Measurements from ENCODE around the gene CENPL.
A peak's percentile ranks its signal among the peaks of the same experiment; 100 is the strongest.
"Not testable (repeated sequence)": the region's sequence is repeated elsewhere in the genome, so short reads cannot be mapped to it uniquely, and the experiment has no call there.

Gene CENPL

DNA sequence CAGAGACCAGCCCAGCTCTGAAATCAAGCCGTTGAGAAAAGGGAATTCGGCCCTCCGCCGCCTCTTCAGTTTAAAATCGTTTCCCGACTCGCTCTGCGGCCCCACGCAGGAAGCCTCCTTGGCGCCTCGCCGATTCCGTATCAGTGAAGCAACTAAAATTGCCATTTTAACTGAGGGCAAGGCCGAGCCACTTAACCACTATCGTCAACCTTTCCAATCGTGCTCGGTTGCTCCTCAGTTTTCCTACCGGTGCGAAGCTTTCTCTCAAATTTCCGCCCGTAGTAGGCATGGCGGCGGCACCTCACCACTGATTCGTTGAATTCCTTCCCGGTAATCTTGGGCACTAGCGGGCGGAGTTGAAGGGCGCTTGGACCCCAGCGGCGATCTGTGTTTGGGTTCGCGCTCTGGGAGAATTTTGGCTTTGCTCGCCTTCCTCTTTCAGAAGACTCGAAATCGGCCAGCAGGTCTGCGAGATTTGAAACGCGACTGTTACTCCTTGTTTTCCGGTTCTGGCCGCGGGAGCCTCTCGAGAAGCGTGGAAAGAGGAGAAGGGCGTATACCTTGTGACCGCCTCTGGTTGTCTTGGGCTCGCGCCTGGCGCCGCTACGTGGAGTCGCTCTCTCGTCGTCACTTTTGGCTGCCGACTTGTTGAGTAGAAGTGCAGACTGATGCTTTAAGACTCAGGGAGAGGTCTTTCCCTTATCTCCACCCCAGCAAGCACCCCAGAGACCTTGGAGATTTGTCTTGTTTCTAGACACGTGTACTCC lies at the start of gene CENPL, which contains the start of gene DARS2:
Gene CENPL, minus strand, starts transcription at position 569 of the 767 bp plus-strand sequence. CDS start 13,584 bp downstream, outside the sequence.
Gene DARS2, plus strand, starts transcription at position 359 of the 767 bp plus-strand sequence. CDS start 557 bp downstream, outside the sequence.
- DNase-seq (ENCODE audit: low spot score): peak; percentile 93

DNA sequence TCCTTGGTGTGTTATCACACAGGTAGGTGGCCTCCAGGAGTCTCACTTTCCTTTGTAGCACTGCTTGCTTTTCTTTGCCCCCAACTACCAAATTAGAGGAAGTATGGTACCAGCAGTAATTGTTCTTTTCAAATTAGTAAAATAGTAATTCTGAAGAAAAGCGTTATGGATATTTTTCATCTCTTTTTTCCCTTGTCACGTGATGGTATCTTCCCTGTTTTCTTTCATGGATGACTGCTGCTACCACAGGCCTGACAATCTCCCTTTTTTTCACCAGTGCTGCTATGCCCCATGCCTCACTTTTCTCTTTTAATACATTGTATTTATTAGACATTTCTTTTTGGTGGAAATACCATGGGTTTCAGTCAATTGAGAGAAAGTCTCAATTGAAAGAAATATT lies 46.8 kb upstream of the CENPL start:
- DNase-seq (ENCODE audit: low spot score): no peak

DNA sequence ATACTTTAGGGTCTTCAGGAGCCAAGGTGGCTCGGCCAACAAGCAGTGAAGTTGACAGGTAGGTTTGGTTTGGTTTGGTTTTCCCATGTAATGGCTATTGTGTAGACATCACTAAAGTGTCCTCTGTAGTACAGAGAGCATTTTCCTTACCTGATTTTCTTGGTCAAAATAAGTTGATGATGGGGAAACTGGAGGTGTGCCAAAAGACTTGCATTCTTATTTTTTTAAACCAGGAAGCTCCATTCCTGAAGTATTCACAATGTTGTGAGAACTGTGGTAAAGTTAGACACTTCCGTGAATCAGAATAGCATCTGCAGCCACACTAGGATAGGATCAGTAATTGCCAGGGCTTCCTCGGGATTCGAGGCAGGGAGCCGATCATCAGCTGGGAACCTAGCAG lies 46.4 kb upstream of the CENPL start:
- no peak for DNase-seq (ENCODE audit: low spot score)

DNA sequence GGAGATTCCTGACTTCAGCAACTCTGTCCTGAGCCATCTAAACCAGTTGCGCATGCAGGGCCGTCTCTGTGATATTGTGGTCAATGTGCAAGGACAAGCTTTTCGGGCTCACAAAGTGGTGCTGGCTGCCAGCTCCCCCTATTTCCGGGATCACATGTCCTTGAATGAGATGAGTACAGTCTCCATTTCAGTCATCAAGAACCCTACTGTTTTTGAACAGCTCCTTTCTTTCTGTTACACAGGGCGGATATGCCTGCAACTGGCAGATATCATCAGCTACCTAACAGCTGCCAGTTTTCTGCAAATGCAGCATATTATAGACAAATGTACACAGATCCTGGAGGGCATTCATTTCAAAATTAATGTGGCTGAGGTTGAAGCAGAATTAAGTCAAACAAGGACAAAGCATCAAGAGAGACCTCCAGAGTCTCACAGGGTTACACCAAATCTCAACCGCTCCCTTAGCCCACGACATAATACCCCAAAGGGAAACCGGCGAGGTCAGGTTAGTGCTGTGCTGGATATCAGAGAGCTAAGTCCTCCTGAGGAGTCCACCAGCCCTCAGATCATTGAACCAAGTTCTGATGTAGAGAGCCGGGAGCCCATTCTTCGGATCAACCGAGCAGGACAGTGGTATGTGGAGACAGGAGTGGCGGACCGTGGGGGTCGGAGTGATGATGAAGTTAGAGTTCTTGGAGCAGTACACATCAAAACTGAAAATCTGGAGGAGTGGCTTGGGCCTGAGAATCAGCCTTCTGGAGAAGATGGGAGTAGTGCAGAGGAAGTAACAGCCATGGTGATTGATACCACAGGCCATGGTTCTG lies 45.8 kb upstream of the CENPL start:
- no peak for DNase-seq (ENCODE audit: low spot score)

- no peak for DNase-seq (ENCODE audit: low spot score)
Observed at GRCh38 chr1:173869021-173869359, 44.3 kb upstream of the CENPL start.

DNA sequence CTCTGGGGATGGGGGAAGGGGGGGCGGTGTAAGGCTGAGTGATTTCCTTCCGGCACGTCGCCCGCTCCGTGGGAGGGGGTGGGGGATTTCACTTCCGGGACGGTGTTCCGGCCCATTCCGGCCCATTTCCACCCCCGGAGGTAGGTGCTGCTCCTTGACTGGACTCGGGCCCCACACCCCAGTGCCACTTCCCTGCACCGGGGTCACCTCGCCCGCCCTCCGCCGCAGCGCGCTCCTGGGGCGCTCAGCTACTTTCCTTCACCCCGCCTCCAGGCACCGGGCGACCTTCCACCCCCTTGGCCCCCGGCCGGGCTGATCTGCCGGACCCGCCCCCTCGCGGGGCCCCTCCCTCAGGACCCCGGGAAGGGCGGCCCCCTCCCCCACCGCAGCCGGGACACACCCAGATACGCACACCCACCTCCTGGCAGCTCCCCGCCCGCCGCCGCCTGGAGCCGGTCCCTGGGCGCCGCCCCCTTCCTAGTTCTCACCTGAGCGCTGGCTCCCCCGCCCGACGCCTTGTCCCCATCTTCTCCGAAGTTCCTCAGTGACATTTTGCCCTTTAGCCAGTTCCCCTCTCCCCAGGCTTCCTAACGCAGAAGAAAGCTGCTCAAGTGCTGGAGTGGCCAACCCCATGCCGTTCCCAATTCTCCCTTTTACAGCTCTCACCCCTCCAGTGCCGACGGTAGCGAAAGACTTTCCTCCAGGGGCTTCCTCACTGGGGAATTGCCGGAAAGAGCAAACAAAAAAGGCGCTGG lies 43.8 kb upstream of the CENPL start, which contains the start of gene ZBTB37:
Gene ZBTB37, plus strand, starts transcription at position 115 of the 755 bp plus-strand sequence. CDS start 1,846 bp downstream, outside the sequence.
- peak; percentile 90 for DNase-seq (ENCODE audit: low spot score)

GRCh38 chr1:173867753-173868265 lies 43.1 kb upstream of the CENPL start, which contains the start of gene GAS5:
Gene GAS5, minus strand, starts transcription at chr1:173867989.
- peak; percentile 94 for DNase-seq (ENCODE audit: low spot score)

DNA sequence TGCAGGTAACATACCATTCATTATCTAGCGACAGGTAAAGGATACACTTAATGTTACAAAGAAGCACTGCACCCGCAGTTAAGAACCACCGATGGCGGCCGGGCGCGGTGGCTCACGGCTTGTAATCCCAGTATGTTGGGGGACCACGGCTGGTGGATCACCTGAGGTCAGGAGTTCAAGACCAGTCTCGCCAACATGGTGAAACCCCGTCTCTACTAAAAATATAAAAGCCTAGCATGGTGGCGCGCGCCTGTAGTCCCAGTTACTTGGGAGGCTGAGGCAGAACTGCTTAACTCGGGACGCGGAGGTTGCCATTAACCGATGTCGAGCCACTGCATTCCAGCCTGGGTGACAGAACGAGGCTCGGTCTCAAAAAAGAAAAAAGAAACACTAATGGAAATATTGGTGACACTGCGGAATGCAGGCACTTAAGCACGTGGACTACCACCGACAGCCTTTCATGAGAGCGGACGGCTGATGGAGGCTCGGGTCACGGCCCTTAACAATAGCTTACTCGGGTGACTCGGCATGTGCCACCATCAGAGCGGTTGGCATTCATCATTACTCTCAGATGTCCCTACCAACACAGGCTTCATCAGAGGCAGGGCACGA lies 42.6 kb upstream of the CENPL start:
- DNase-seq (ENCODE audit: low spot score): no peak

DNA sequence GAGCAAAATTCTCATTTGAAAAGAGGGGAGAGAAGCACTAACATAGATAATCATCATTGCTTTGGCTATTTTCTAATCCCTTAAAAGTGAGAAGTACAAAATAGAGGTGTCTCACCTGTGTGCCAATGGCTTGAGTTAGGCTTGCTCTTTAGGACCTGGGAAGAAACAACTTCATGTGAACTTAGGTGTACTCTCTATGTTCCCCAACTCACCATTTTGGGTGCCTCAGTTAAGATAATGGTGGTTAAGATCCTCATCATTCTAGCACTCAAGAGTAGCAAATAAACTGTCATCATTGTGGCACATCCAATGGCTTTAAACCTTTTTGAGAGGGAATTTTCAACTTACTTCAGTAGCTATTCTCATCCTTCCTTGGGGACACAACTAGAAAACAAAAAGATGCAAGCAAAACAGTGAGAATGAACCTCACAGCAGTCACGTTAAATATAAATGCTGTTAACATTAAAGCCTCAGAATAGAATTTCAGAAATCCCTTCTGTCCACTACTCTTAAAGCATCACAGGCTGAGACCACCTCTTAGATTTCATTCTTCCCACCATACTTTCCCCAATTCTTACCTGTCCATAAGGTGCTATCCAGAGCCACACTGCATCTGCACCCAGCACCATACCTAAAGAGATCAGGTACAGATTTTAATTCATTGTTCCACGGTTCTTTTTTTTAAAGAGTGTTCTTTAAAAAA lies 41.9 kb upstream of the CENPL start:
- no peak for DNase-seq (ENCODE audit: low spot score)

- DNase-seq (ENCODE audit: low spot score): no peak
Observed at GRCh38 chr1:173865468-173866164, 40.9 kb upstream of the CENPL start.

DNA sequence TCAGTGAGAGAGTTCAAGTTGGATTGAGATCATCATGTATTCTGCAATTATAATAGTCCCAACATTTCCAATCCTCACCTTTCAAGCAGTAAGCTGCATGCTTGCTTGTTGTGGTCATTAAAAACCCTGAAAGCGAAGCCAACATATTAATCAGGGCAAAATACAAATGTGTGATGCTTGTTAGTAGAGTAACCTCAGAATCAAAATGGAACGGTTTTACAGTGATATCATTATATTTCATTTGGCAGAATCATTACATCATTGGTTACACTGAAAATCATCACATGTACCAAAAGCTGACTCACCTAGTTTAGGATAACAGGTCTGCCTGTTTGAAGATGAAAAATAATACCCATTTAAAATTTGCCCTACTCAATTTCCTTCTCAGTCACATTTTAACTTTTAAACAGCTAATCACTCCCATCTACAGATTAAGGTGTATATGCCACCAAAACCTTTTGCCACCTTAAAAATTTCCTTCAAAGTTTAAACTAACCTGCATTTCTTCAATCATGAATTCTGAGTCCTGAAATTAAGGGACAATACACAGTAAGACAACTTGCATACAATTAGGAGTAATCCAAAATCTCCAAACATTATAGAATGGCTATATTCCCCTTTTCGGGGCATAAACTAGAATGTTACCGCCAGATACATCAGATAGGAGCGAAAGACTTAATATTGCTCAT lies 39.6 kb upstream of the CENPL start:
- DNase-seq (ENCODE audit: low spot score): no peak

DNA sequence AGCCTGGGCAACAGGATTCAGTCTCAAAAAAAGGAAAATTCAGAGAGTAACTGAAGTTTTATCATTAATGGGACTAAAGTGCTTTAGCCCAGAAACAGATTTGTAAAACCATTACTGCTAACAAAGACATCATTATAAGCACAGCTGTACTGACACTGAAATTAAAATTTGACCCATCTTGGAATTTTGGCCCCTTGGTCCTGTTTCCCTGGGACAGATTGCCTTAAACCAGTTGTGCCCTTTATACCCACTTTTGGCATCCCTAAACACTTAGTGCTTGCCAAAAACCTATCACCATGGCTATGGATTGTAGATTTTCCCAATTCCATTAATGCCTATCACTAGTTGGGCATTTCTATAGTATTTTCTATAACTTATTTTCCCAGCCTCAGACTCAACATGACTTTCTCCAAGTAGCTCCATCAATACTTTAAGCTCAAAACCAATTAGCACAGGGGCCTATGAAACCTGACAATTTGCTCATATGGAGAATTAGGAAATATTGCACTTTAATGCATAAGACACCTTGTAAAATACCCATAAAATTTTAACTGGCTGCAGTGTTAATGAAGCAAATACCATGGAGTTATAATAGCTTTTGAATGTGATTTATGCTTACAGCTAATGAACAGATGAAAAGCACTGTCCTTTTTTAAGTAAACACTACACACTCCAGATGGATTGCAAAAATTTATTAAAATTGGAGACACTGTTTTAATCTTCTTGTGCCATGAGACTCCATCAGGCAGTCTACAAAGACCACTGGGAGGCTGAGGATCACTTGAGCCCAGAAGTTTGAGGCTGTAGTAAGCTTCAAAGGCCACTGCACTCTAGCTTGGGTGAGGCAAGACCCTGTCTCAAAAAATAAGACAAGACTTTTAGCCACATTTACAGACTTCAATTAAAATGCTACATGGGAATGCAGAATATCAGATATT lies 38.8 kb upstream of the CENPL start:
- no peak for DNase-seq (ENCODE audit: low spot score)

DNA sequence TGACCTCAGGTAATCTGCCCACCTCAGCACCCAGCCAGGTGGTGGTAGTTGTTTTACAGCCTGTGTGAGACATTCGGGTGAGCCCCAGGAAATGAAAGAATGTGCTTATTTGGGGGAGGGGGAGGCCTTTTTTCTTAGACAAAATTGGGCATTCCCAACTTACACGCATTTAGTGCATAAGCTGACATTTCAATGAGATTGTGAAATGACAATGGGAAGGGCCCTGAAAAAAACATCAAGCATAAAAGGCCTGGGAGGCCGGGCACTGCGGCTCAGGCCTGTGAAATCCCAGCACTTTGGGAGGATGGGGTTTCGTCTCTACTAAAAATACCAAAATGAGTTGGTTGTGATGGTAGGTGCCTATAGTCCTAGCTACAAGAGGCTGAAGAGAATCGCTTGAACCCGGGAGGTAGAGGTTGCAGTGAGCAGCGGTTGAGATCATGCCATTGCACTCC lies 38.1 kb upstream of the CENPL start:
- no peak for DNase-seq (ENCODE audit: low spot score)

GRCh38 chr1:173862146-173862768 lies 37.6 kb upstream of the CENPL start:
- DNase-seq (ENCODE audit: low spot score): not testable (repeated sequence)

DNA sequence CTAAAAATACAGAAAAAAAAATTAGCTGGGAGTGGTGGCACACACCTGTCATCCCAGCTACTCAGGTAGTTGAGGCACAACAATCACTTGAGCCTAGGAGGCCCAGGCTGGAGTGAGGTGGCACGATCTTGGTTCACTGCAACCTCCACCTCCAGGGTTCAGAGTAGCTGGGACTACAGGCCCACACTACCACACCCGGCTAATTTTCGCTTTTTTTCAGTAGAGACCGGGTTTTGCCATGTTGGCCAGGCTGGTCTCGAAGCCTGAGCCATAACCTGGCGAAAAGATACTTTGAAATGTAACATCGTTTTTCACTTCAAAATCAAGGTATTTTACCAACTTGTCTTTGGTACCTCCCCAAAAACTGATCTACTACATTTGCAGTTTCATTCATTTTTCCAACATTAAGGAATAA lies 37.1 kb upstream of the CENPL start:
- no peak for DNase-seq (ENCODE audit: low spot score)

- no peak for DNase-seq (ENCODE audit: low spot score)
Observed at GRCh38 chr1:173860065-173860464, 35.4 kb upstream of the CENPL start.

GRCh38 chr1:173859547-173859946 lies 34.9 kb upstream of the CENPL start:
- DNase-seq (ENCODE audit: low spot score): not testable (repeated sequence)

DNA sequence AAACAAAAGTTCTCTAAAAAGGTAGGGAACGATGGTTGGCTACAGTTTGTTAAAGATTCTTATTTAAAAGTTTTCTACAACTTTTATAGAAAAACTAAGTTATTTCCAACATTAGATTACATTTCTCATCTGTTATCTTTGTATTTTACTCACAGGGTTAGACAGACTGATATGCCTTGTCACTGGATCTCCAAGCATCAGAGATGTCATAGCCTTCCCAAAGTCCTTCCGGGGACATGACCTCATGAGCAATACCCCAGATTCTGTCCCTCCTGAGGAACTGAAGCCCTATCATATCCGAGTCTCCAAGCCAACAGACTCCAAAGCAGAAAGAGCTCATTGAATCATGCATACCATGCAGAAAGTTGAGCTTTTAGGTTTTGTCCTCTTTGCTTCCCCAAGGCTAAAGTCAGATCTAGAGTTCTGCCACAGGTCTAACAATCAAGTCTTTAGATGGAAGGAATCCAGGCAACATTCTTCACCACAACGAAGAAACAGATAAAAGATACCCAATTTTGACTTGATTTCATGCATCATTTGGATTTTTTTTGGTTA lies 32.8 kb upstream of the CENPL start:
- DNase-seq (ENCODE audit: low spot score): no peak

Measured in germinal center (tissue), 1 donor.